Hepatocyte (in vitro differentiated cells): ENCODE data around the gene CEP250.

Experiments used
- EZH2 ChIP-seq: fragments of 200-600 bp; sonication (generic); IDR thresholded peaks from 2 replicates; pipeline ENCODE4 v1.6.1; 2016; ENCODE audit warnings: antibody characterized with exemption, mild to moderate bottlenecking, borderline replicate concordance
- TF ChIP-seq, protein P1 (sequence below): fragments of 200-600 bp; sonication (generic); IDR thresholded peaks from 2 replicates; pipeline ENCODE4 v1.5.1; 2016; ENCODE audit warnings: antibody characterized with exemption, mild to moderate bottlenecking; ENCODE audit not compliant: poor library complexity

DNA sequence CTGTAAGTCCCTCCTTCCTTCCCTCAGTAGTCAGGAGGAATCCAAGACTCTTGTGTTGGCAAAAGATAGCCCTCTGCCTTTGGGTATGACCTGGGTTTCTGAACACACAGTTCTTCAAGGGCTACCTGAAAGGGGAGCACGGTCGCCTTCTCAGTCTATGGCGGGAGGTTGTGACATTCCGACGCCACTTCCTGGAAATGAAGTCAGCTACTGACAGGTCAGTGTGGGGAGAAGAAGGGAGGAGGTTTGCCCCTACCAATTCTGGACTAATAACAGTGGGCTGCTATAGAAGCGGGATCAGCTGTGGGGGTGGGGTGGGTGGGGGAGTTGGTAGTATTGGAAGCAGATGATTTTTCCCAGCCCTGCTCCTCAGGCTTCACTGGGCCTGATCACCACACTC lies 11.5 kb downstream of the CEP250 start:
- TF ChIP-seq, protein P1, sequence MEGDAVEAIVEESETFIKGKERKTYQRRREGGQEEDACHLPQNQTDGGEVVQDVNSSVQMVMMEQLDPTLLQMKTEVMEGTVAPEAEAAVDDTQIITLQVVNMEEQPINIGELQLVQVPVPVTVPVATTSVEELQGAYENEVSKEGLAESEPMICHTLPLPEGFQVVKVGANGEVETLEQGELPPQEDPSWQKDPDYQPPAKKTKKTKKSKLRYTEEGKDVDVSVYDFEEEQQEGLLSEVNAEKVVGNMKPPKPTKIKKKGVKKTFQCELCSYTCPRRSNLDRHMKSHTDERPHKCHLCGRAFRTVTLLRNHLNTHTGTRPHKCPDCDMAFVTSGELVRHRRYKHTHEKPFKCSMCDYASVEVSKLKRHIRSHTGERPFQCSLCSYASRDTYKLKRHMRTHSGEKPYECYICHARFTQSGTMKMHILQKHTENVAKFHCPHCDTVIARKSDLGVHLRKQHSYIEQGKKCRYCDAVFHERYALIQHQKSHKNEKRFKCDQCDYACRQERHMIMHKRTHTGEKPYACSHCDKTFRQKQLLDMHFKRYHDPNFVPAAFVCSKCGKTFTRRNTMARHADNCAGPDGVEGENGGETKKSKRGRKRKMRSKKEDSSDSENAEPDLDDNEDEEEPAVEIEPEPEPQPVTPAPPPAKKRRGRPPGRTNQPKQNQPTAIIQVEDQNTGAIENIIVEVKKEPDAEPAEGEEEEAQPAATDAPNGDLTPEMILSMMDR, result no peak
- no peak for TF ChIP-seq EZH2
